NT2/D1 (cell line): Measurements from ENCODE around the gene DCUN1D5.

Experiments
- SUZ12 ChIP-seq: IDR thresholded peaks from 2 replicates; pipeline ENCODE4 v1.6.1; 2011; ENCODE audit not compliant: insufficient read length, insufficient read depth; ENCODE audit errors: extremely low read depth
- YY1 ChIP-seq: IDR thresholded peaks from 2 replicates; pipeline ENCODE4 v1.6.1; 2011; ENCODE audit not compliant: insufficient read length, insufficient read depth
- ZNF274 ChIP-seq: IDR thresholded peaks from 2 replicates; pipeline ENCODE4 v1.6.1; 2011; ENCODE audit warnings: mild to moderate bottlenecking, low read depth, low read length

GRCh38 chr11:103055221-103055890 is 36.6 kb downstream of the DCUN1D5 start:
- TF ChIP-seq YY1 (no peak), SUZ12 (no peak), ZNF274 (no peak)
